IPS-18a (cell line): ENCODE measurements around the gene DSCAML1.
"Not testable (repeated sequence)": the region's sequence is repeated elsewhere in the genome, so short reads cannot be mapped to it uniquely, and the experiment has no call there.

ENCODE experiments used
- H3K27ac ChIP-seq: one replicate; pipeline ENCODE4 v1.5.1; 2013; ENCODE audit warnings: low read length
- H3K27me3 ChIP-seq: one replicate; pipeline ENCODE4 v1.6.1; 2013; ENCODE audit warnings: mild to moderate bottlenecking, low read length; ENCODE audit not compliant: control insufficient read depth, insufficient read depth
- H3K36me3 ChIP-seq: one replicate; pipeline ENCODE4 v1.6.1; 2013; ENCODE audit warnings: low read depth, low read length; ENCODE audit not compliant: control insufficient read depth
- H3K4me1 ChIP-seq: one replicate; pipeline ENCODE4 v1.6.1; 2013; ENCODE audit warnings: low read depth, low read length; ENCODE audit not compliant: control insufficient read depth
- H3K4me3 ChIP-seq: one replicate; pipeline ENCODE4 v1.5.1; 2013; ENCODE audit warnings: low read length
- H3K9ac ChIP-seq: one replicate; pipeline ENCODE4 v1.6.1; 2013; ENCODE audit warnings: mild to moderate bottlenecking, low read length, moderate library complexity
- H3K9me3 ChIP-seq: one replicate; pipeline ENCODE4 v1.6.1; 2013; ENCODE audit warnings: low read depth, low read length; ENCODE audit not compliant: control insufficient read depth

The DSCAML1 gene

DNA sequence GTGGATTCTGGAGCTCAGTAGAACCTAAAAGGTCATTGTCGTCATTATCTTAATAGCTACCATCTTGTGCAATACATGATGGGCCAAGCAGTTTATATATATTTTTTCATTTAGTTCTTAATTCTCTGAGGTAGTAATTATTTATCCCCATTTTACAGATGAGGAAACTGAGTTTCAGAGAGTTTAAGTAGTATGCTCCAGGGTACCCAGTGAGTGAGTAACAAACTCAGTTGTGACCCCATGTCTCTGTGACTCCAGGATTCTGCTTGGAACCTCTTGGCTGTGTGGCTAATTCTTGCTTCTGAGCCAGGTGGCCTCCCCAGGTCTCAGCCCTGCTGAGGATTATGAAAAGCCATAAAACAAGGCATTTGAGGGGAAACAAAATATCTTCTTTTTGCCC, 386.8 kb downstream of the DSCAML1 start:
- Histone ChIP-seq H3K27ac (no peak overlapping the region), H3K4me3 (no peak overlapping the region), H3K9me3 (peaks cover 5% of the 10 kb centered on the region), H3K36me3 (peaks cover 4% of the 10 kb centered on the region), H3K27me3 (no peaks in the 10 kb centered on the region), H3K9ac (no peak overlapping the region), H3K4me1 (peaks cover 3% of the 10 kb centered on the region)

- H3K9ac ChIP-seq, result no peak overlapping the region
- no peak overlapping the region for H3K4me3 ChIP-seq
- H3K9me3 ChIP-seq, result peaks cover 8% of the 10 kb centered on the region
- H3K4me1 ChIP-seq, result peaks cover 3% of the 10 kb centered on the region
- no peaks in the 10 kb centered on the region for H3K27me3 ChIP-seq
- H3K27ac ChIP-seq, result no peak overlapping the region
- H3K36me3 ChIP-seq, result peaks cover 4% of the 10 kb centered on the region
Observed at GRCh38 chr11:117409511-117409910, 387.5 kb downstream of the DSCAML1 start.

GRCh38 chr11:117408356-117408755, 388.7 kb downstream of the DSCAML1 start:
- H3K4me1 ChIP-seq, result peaks cover 3% of the 10 kb centered on the region
- H3K9ac ChIP-seq, result no peak overlapping the region
- H3K27ac ChIP-seq, result no peak overlapping the region
- H3K9me3 ChIP-seq, result peaks cover 8% of the 10 kb centered on the region
- H3K4me3 ChIP-seq, result no peak overlapping the region
- H3K36me3 ChIP-seq, result peaks cover 4% of the 10 kb centered on the region
- no peaks in the 10 kb centered on the region for H3K27me3 ChIP-seq

- no peak overlapping the region for H3K4me3 ChIP-seq
- peaks cover 3% of the 10 kb centered on the region for H3K4me1 ChIP-seq
- no peak overlapping the region for H3K9ac ChIP-seq
- H3K9me3 ChIP-seq, result peaks cover 8% of the 10 kb centered on the region
- no peaks in the 10 kb centered on the region for H3K27me3 ChIP-seq
- H3K36me3 ChIP-seq, result peaks cover 4% of the 10 kb centered on the region
- H3K27ac ChIP-seq, result no peak overlapping the region
Observed at GRCh38 chr11:117407016-117407415, 390.0 kb downstream of the DSCAML1 start.

GRCh38 chr11:117405898-117406297, 391.1 kb downstream of the DSCAML1 start:
- not testable (repeated sequence) for H3K27me3 ChIP-seq, H3K36me3 ChIP-seq, H3K4me3 ChIP-seq

DNA sequence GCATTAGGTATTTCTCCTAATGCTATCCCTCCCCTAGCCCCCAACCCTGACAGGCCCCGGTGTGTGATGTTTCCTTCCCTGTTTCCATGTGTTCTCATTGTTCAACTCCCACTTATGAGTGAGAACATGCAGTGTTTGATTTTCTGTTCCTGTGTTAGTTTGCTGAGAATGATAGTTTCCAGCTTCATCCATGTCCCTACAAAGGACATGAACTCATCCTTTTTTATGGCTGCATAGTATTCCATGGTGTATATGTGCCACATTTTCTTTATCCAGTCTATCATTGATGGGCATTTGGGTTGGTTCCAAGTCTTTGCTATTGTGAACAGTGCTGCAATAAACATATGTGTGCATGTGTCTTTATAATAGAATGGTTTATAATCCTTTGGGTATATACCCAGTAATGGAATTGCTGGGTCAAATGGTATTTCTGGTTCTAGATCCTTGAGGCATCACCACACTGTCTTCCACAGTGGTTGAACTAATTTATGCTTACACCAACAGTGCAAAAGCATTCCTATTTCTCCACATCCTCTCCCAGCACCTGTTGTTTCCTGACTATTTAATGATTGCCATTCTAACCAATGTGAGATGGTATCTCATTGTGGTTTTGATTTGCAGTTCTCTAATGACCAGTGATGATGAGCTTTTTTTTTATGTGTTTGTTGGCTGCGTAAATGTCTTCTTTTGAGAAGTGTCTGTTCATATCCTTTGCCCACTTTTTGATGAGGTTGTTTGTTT, 397.7 kb downstream of the DSCAML1 start:
- H3K4me1 ChIP-seq, H3K9me3 ChIP-seq, H3K27ac ChIP-seq, H3K9ac ChIP-seq, H3K27me3 ChIP-seq, H3K4me3 ChIP-seq, H3K36me3 ChIP-seq: not testable (repeated sequence)

More at GRCh38 chr11:117405898-117406297, 391.1 kb downstream of the DSCAML1 start:
- not testable (repeated sequence) for H3K9ac ChIP-seq, H3K4me1 ChIP-seq, H3K27ac ChIP-seq, H3K9me3 ChIP-seq

GRCh38 chr11:117398618-117399017, 398.4 kb downstream of the DSCAML1 start:
- not testable (repeated sequence) for H3K9me3 ChIP-seq, H3K9ac ChIP-seq, H3K4me1 ChIP-seq, H3K4me3 ChIP-seq, H3K27ac ChIP-seq, H3K27me3 ChIP-seq
- peaks cover 12% of the 10 kb centered on the region for H3K36me3 ChIP-seq

DNA sequence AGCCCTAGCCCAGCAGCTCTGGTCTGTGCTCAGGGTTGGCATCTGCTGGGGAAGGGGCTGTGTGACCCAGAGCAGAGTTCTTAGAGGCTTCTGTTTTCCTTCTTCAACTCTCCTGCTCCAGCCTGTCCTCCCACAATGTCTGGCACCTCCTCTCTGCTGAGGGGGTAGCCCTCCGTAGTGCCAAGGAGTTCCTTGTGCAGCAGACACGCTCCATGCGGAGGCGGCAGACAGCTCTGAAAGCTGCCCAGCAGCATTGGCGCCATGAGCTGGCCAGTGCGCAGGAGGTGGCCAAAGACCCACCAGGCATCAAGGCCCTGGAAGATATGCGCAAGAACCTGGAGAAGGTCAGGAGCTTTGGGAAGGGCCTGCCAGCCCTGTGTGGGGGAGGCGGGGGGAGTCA, 400.0 kb downstream of the DSCAML1 start:
- Histone ChIP-seq H3K36me3 (peaks cover 25% of the 10 kb centered on the region), H3K9me3 (no peaks in the 10 kb centered on the region), H3K27ac (no peak overlapping the region)

GRCh38 chr11:117395476-117395875, 401.5 kb downstream of the DSCAML1 start:
- Histone ChIP-seq H3K36me3 (peaks cover 29% of the 10 kb centered on the region), H3K27ac (no peak overlapping the region), H3K4me3 (no peak overlapping the region)

More for the DNA sequence above, 400.0 kb downstream of the DSCAML1 start:
- Histone ChIP-seq H3K4me1 (no peaks in the 10 kb centered on the region), H3K27me3 (no peaks in the 10 kb centered on the region), H3K9ac (no peak overlapping the region), H3K4me3 (no peak overlapping the region)

DNA sequence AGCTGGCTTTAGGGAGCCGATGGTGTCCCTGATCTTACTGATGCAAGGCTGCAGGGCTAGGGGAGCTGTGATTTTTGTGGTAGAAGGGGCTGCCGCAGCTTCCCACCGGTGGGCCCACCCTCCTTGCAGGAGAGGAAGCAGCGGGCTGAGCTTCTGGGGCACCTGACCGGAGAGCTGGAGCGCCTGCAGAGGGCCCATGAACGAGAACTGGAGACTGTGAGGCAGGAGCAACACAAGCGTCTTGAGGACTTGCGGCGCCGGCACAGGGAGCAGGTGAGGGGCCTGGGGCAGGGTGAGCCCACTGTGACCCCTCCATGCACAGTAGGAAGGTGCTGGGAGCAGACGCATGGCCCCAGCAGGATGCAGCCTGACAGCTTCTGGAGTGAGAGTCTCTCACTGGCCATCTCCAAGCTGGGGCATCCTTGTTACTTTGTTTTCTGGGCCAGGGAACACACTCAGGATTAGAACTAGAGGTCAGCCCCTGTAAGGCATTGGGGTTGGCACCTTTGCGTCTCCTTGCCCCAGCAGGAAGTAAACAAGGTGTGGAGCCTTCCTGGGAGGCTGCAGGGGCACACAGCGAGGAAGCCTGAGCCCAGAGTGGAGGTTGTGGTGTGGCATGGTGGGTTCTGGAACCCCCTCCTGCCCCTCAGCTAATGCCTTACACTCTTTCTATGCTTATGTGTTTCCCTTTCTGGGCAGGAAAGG, 402.6 kb downstream of the DSCAML1 start:
- Histone ChIP-seq H3K27ac (no peak overlapping the region), H3K27me3 (no peaks in the 10 kb centered on the region), H3K9ac (no peak overlapping the region), H3K36me3 (peaks cover 29% of the 10 kb centered on the region), H3K4me3 (no peak overlapping the region), H3K4me1 (no peaks in the 10 kb centered on the region), H3K9me3 (no peaks in the 10 kb centered on the region)

More at GRCh38 chr11:117395476-117395875, 401.5 kb downstream of the DSCAML1 start:
- Histone ChIP-seq H3K9me3 (no peaks in the 10 kb centered on the region), H3K4me1 (no peaks in the 10 kb centered on the region), H3K9ac (no peak overlapping the region), H3K27me3 (no peaks in the 10 kb centered on the region)

- Histone ChIP-seq H3K27me3 (no peaks in the 10 kb centered on the region), H3K4me1 (no peaks in the 10 kb centered on the region), H3K9me3 (no peaks in the 10 kb centered on the region), H3K9ac (no peak overlapping the region), H3K36me3 (peaks cover 29% of the 10 kb centered on the region), H3K27ac (no peak overlapping the region), H3K4me3 (no peak overlapping the region)
Observed at GRCh38 chr11:117392979-117393378, 404.0 kb downstream of the DSCAML1 start.
